Measurements from ENCODE around the gene TEN1. TPM values are rescaled to one million over a fixed set of nuclear protein-coding genes. Genes with fewer than 3 reads are reported as not detected.

The TEN1 gene
- total and polyA plus RNA-seq, 2 of the 13 experiments (the other 11 are each of a cell fraction or from before 2014, with no cell fraction given), result 18.0 to 21.3 TPM

DNA sequence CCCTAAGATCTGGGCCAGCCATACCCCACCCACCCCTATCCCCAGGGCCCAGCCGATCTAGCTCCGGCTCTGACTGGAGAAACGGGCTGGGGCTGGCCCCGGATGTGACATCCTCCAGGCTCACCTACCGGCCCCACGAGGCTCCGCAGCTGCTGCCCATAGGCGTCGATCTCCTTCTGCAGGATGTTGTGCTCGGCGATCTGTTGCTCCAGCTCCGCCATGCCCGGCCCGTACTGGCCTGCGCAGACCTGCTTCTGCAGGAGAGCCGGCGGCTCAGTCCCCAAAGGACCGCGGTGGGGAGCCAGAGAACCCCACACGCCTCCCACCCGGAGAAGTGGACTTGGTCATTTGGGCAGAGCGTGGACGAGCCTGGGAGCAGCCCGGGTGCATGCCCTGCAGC lies 43.2 kb downstream of the TEN1 start (continued):
- TF ChIP-seq, protein P1, sequence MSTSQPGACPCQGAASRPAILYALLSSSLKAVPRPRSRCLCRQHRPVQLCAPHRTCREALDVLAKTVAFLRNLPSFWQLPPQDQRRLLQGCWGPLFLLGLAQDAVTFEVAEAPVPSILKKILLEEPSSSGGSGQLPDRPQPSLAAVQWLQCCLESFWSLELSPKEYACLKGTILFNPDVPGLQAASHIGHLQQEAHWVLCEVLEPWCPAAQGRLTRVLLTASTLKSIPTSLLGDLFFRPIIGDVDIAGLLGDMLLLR (CRISPR knock-in tag; IDR thresholded peaks at IDR 0.05), result no peak
- TF ChIP-seq ZNF10 (CRISPR knock-in tag; IDR thresholded peaks at IDR 0.05; ENCODE audit: borderline replicate concordance, low read depth) (no peak), IRX3 (CRISPR knock-in tag; IDR thresholded peaks at IDR 0.05; ENCODE audit: borderline replicate concordance, low read depth) (no peak), ZFX (CRISPR knock-in tag; IDR thresholded peaks at IDR 0.05; ENCODE audit: low read depth) (no peak)

DNA sequence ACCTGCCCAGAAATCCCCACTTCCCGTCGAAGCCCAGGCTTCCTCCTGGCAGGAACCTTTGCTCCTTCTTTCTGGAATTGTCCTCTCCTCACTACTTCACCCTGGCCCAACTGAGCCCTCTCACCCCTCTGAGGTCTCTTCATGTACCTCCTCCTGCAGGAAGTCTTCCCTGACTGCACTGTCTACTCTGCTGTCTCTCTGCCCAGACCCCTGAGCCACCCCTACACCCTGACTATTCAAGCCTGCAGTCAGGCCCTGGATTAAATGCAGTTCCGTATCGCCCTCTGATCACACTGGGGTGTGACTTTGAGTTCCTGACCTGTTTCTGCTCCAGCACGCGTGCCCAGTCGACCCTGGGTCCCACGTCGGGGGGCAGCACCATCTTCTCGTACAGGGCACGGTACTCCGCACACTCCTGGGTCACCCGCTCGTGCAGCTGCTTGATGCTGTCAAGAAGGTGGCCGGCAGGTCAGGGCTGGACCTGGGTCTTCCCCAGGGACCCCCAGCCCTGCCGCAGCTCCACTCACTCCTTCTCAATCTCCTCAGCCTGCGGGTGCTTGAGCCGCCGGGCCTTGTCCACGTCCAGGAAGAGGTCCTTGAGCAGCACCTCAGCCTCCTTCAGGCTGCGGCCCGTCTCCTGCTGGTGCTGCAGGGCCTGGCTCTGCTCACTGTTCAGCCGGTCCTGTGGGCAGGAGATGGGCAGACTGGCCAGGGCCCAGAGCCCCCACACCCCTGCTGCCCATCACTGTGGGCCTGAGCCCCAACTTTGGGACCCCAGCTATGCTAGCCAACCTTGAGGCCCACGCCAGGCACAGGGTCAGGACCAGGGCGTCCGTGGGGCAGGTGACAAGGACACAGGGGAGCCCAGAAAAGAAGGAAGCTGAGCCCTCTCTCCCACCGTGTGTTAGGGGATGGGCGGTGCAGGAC lies 44.2 kb downstream of the TEN1 start:
- TF ChIP-seq FLYWCH1 (CRISPR knock-in tag; IDR thresholded peaks at IDR 0.05) (no peak), ZNF17 (CRISPR knock-in tag; IDR thresholded peaks at IDR 0.05) (no peak), ZFY (CRISPR knock-in tag; IDR thresholded peaks at IDR 0.05) (no peak), ZNF234 (CRISPR knock-in tag; conservative IDR thresholded peaks at IDR 0.05) (no peak), POLR2A (IDR thresholded peaks at IDR 0.05; ENCODE audit: insufficient read depth in 1 of 2, low read depth in 2 of 2, low read length in 2 of 2) (no peak), ATRX (CRISPR knock-in tag; IDR thresholded peaks at IDR 0.05; ENCODE audit: borderline replicate concordance) (no peak), ZNF644 (CRISPR knock-in tag; IDR thresholded peaks at IDR 0.05; ENCODE audit: low read depth) (no peak), GZF1 (CRISPR knock-in tag; IDR thresholded peaks at IDR 0.05) (no peak), ZSCAN29 (CRISPR knock-in tag; conservative IDR thresholded peaks at IDR 0.05) (no peak), YEATS4 (CRISPR knock-in tag; IDR thresholded peaks at IDR 0.05; ENCODE audit: borderline replicate concordance) (no peak), HOXA7 (CRISPR knock-in tag; IDR thresholded peaks at IDR 0.05) (no peak), THAP11 (CRISPR knock-in tag; IDR thresholded peaks at IDR 0.05) (no peak), ZFX (CRISPR knock-in tag; IDR thresholded peaks at IDR 0.05; ENCODE audit: low read depth) (no peak), TGIF2 (CRISPR knock-in tag; IDR thresholded peaks at IDR 0.05) (no peak)
- TF ChIP-seq, protein P2, sequence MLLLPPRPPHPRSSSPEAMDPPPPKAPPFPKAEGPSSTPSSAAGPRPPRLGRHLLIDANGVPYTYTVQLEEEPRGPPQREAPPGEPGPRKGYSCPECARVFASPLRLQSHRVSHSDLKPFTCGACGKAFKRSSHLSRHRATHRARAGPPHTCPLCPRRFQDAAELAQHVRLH (CRISPR knock-in tag; IDR thresholded peaks at IDR 0.05; ENCODE audit: borderline replicate concordance, low read depth), result no peak
- no peak for FAIRE-seq
- Histone ChIP-seq H4K20me1 (ENCODE audit: insufficient read depth, low read length) (no peaks in the 10 kb centered on the region), H3K27ac (ENCODE audit: extremely low read length, insufficient read depth, low read length) (no peak overlapping the region), H3K9me3 (ENCODE audit: low read length) (no peaks in the 10 kb centered on the region), H3K27me3 (ENCODE audit: control insufficient read depth in 1 of 2, insufficient read depth in 2 of 2, low read length in 2 of 2) (no peaks in the 10 kb centered on the region; a peak in 1 of 5 replicates), H3K79me2 (ENCODE audit: insufficient read depth, low read length) (no peaks in the 10 kb centered on the region), H3K4me1 (ENCODE audit: insufficient read depth, low read length) (peaks cover 29% of the 10 kb centered on the region), H3K4me3 (replicated peaks in 1 of 3; ENCODE audit: insufficient read depth in 1 of 3, low read depth in 2 of 3, low read length in 3 of 3) (no peak overlapping the region), H3K36me3 (replicated peaks in 1 of 2; ENCODE audit: control insufficient read depth in 1 of 2, insufficient read depth in 2 of 2, low read length in 2 of 2) (peaks cover 1 to 14% of the 10 kb centered on the region in 2 experiments; a peak in 4 of 5 replicates), H2AFZ (ENCODE audit: low read length) (no peak overlapping the region), H3K9ac (ENCODE audit: insufficient read depth, low read depth, low read length) (no peak overlapping the region), H3K4me2 (ENCODE audit: low read depth, low read length) (no peak overlapping the region)
- intact Hi-C loops (cut with micrococcal nuclease; ENCODE audit: unreplicated experiment) (no loop called here), in situ Hi-C loops (cut with HindIII; ENCODE audit: extremely low pct_ligation_motif_present, low pct_unique_long_range_greater_than_20kb) (no loop called here)
- ChIA-PET POLR2A (no interaction called here), CTCF (ENCODE audit: low intra/inter-chr PET ratio, low total read pairs) (no interaction called here)
- no TSS peak for BruUV-seq (replicated peaks)
- ATAC-seq, result no peak
- DNase-seq (ENCODE audit: low spot score), result no peak
- 95% methylated on average over 25 of the region's 28 CpGs for WGBS (ENCODE audit: low lambda C conversion rate)

Measured in HepG2 (cell line).